ENCODE measurements around the gene EXOSC6.
"Not testable (repeated sequence)": the region's sequence is repeated elsewhere in the genome, so short reads cannot be mapped to it uniquely, and the experiment has no call there.

EXOSC6 gene

GRCh38 chr16:70254965-70255286 lies 3.2 kb upstream of the EXOSC6 start:
- no peak for DNase-seq (ENCODE audit: low spot score)

GRCh38 chr16:70254180-70254964 lies 2.6 kb upstream of the EXOSC6 start:
- DNase-seq (ENCODE audit: low spot score) = peak; percentile 14

- peak; percentile 59 for DNase-seq (ENCODE audit: low spot score)
Measured at GRCh38 chr16:70253291-70254106, 1.8 kb upstream of the EXOSC6 start.

- peak; percentile 53 for DNase-seq (ENCODE audit: low spot score)
Measured at GRCh38 chr16:70252355-70252988, 732 bp upstream of the EXOSC6 start.

GRCh38 chr16:70250748-70251628 lies 752 bp downstream of the EXOSC6 start:
- peak; percentile 77 for DNase-seq (ENCODE audit: low spot score)

- DNase-seq (ENCODE audit: low spot score) = not testable (repeated sequence)
Measured at GRCh38 chr16:70249697-70250096, 2.0 kb downstream of the EXOSC6 start.

GRCh38 chr16:70238773-70239172 lies 13.0 kb downstream of the EXOSC6 start:
- DNase-seq (ENCODE audit: low spot score) = not testable (repeated sequence)

- DNase-seq (ENCODE audit: low spot score) = not testable (repeated sequence)
Measured at GRCh38 chr16:70231831-70232230, 19.9 kb downstream of the EXOSC6 start.

- not testable (repeated sequence) for DNase-seq (ENCODE audit: low spot score)
Measured at GRCh38 chr16:70226024-70226423, 25.7 kb downstream of the EXOSC6 start.

GRCh38 chr16:70225430-70225829 lies 26.3 kb downstream of the EXOSC6 start:
- DNase-seq (ENCODE audit: low spot score) = not testable (repeated sequence)

GRCh38 chr16:70224645-70225044 lies 27.1 kb downstream of the EXOSC6 start:
- DNase-seq (ENCODE audit: low spot score) = not testable (repeated sequence)

- not testable (repeated sequence) for DNase-seq (ENCODE audit: low spot score)
Measured at GRCh38 chr16:70223971-70224513, 27.7 kb downstream of the EXOSC6 start.

GRCh38 chr16:70223216-70223615 lies 28.5 kb downstream of the EXOSC6 start:
- DNase-seq (ENCODE audit: low spot score) = not testable (repeated sequence)

GRCh38 chr16:70222574-70222973 lies 29.2 kb downstream of the EXOSC6 start:
- not testable (repeated sequence) for DNase-seq (ENCODE audit: low spot score)

GRCh38 chr16:70218586-70218985 lies 33.2 kb downstream of the EXOSC6 start:
- DNase-seq (ENCODE audit: low spot score) = not testable (repeated sequence)

GRCh38 chr16:70206382-70206781 lies 45.4 kb downstream of the EXOSC6 start:
- DNase-seq (ENCODE audit: low spot score) = not testable (repeated sequence)

- DNase-seq (ENCODE audit: low spot score) = not testable (repeated sequence)
Measured at GRCh38 chr16:70204668-70205405, 46.9 kb downstream of the EXOSC6 start.

GRCh38 chr16:70204010-70204409 lies 47.7 kb downstream of the EXOSC6 start:
- DNase-seq (ENCODE audit: low spot score) = not testable (repeated sequence)

- not testable (repeated sequence) for DNase-seq (ENCODE audit: low spot score)
Measured at GRCh38 chr16:70203508-70203907, 48.2 kb downstream of the EXOSC6 start.

GRCh38 chr16:70200063-70200462 lies 51.7 kb downstream of the EXOSC6 start:
- DNase-seq (ENCODE audit: low spot score) = not testable (repeated sequence)

GRCh38 chr16:70199170-70199569 lies 52.6 kb downstream of the EXOSC6 start:
- DNase-seq (ENCODE audit: low spot score) = not testable (repeated sequence)
